ENCODE measurements around the gene MPRIP.

- TF ChIP-seq FOXM1 (IDR thresholded peaks at IDR 0.05; ENCODE audit: low read depth), result no peak
- TF ChIP-seq CTCF (IDR thresholded peaks at IDR 0.05), result no peak
- TF ChIP-seq REST (IDR thresholded peaks at IDR 0.05; ENCODE audit: low read depth, low read length), result no peak
- TF ChIP-seq POLR2AphosphoS5 (IDR thresholded peaks at IDR 0.05; ENCODE audit: low read depth, low read length), result no peak
- TF ChIP-seq RFX5 (IDR thresholded peaks at IDR 0.05; ENCODE audit: low read length), result no peak
- no peak for TF ChIP-seq SMC3 (IDR thresholded peaks at IDR 0.05; ENCODE audit: low read depth, low read length)
- TF ChIP-seq EP300 (IDR thresholded peaks at IDR 0.05; ENCODE audit: borderline replicate concordance in 1 of 2, low read depth in 1 of 2, low read length in 1 of 2), result no peak
- no peak for TF ChIP-seq SIN3A (IDR thresholded peaks at IDR 0.05; ENCODE audit: borderline replicate concordance, low read depth, low read length)
- no peak for TF ChIP-seq RAD21 (IDR thresholded peaks at IDR 0.05; ENCODE audit: low read length)
Measured at GRCh38 chr17:17071531-17072360, 29.5 kb downstream of the MPRIP start.
